ENCODE data around the gene HOXA7.

Gene HOXA7

GRCh38 chr7:27124902-27125689, 31.4 kb downstream of the HOXA7 start:
- H3K4me1 ChIP-seq (ENCODE audit: insufficient read depth, low read length), result no peaks in the 10 kb centered on the region
- no peak overlapping the region for H3K9ac ChIP-seq (ENCODE audit: low read depth, low read length)
- H3K27ac ChIP-seq (ENCODE audit: low read length), result no peak overlapping the region
- H3K27me3 ChIP-seq (ENCODE audit: insufficient read depth, low read length), result peaks cover 100% of the 10 kb centered on the region
- no peaks in the 10 kb centered on the region for H3K36me3 ChIP-seq (ENCODE audit: insufficient read depth, low read depth, low read length)
- no peak overlapping the region for H3K4me3 ChIP-seq (ENCODE audit: low read length)
- peaks cover 25% of the 10 kb centered on the region; the same call in 1 of the 2 replicates for H3K9me3 ChIP-seq (ENCODE audit: insufficient read depth, low read depth, low read length)

GRCh38 chr7:27124096-27124901, 32.2 kb downstream of the HOXA7 start:
- Histone ChIP-seq H3K4me1 (ENCODE audit: insufficient read depth, low read length) (no peaks in the 10 kb centered on the region), H3K4me3 (ENCODE audit: low read length) (no peak overlapping the region), H3K9ac (ENCODE audit: low read depth, low read length) (no peak overlapping the region), H3K27ac (ENCODE audit: low read length) (no peak overlapping the region), H3K27me3 (ENCODE audit: insufficient read depth, low read length) (peaks cover 100% of the 10 kb centered on the region), H3K36me3 (ENCODE audit: insufficient read depth, low read depth, low read length) (no peaks in the 10 kb centered on the region), H3K9me3 (ENCODE audit: insufficient read depth, low read depth, low read length) (peaks cover 22% of the 10 kb centered on the region; the same call in 1 of the 2 replicates)

- H3K4me3 ChIP-seq (ENCODE audit: low read length), result no peak overlapping the region
- H3K27me3 ChIP-seq (ENCODE audit: insufficient read depth, low read length), result peaks cover 100% of the 10 kb centered on the region
- H3K27ac ChIP-seq (ENCODE audit: low read length), result no peak overlapping the region
- H3K9me3 ChIP-seq (ENCODE audit: insufficient read depth, low read depth, low read length), result peaks cover 18% of the 10 kb centered on the region; the same call in 1 of the 2 replicates
- no peaks in the 10 kb centered on the region for H3K36me3 ChIP-seq (ENCODE audit: insufficient read depth, low read depth, low read length)
- no peak overlapping the region for H3K9ac ChIP-seq (ENCODE audit: low read depth, low read length)
- H3K4me1 ChIP-seq (ENCODE audit: insufficient read depth, low read length), result no peaks in the 10 kb centered on the region
Measured at GRCh38 chr7:27123477-27124053, 32.9 kb downstream of the HOXA7 start.

- Histone ChIP-seq H3K9ac (ENCODE audit: low read depth, low read length) (no peak overlapping the region), H3K27ac (ENCODE audit: low read length) (no peak overlapping the region), H3K36me3 (ENCODE audit: insufficient read depth, low read depth, low read length) (no peaks in the 10 kb centered on the region), H3K4me1 (ENCODE audit: insufficient read depth, low read length) (no peaks in the 10 kb centered on the region), H3K9me3 (ENCODE audit: insufficient read depth, low read depth, low read length) (peaks cover 18% of the 10 kb centered on the region; the same call in 1 of the 2 replicates), H3K27me3 (ENCODE audit: insufficient read depth, low read length) (peaks cover 100% of the 10 kb centered on the region), H3K4me3 (ENCODE audit: low read length) (no peak overlapping the region)
Measured at GRCh38 chr7:27123007-27123476, 33.4 kb downstream of the HOXA7 start.

GRCh38 chr7:27122077-27122910, 34.2 kb downstream of the HOXA7 start:
- peaks cover 18% of the 10 kb centered on the region; the same call in 1 of the 2 replicates for H3K9me3 ChIP-seq (ENCODE audit: insufficient read depth, low read depth, low read length)
- no peaks in the 10 kb centered on the region for H3K36me3 ChIP-seq (ENCODE audit: insufficient read depth, low read depth, low read length)
- no peak overlapping the region for H3K4me3 ChIP-seq (ENCODE audit: low read length)
- no peaks in the 10 kb centered on the region for H3K4me1 ChIP-seq (ENCODE audit: insufficient read depth, low read length)
- H3K27ac ChIP-seq (ENCODE audit: low read length), result no peak overlapping the region
- peaks cover 100% of the 10 kb centered on the region for H3K27me3 ChIP-seq (ENCODE audit: insufficient read depth, low read length)
- no peak overlapping the region for H3K9ac ChIP-seq (ENCODE audit: low read depth, low read length)

GRCh38 chr7:27121684-27122076, 34.8 kb downstream of the HOXA7 start:
- Histone ChIP-seq H3K36me3 (ENCODE audit: insufficient read depth, low read depth, low read length) (no peaks in the 10 kb centered on the region), H3K9ac (ENCODE audit: low read depth, low read length) (no peak overlapping the region), H3K9me3 (ENCODE audit: insufficient read depth, low read depth, low read length) (peaks cover 18% of the 10 kb centered on the region; the same call in 1 of the 2 replicates), H3K4me1 (ENCODE audit: insufficient read depth, low read length) (no peaks in the 10 kb centered on the region), H3K27ac (ENCODE audit: low read length) (no peak overlapping the region), H3K4me3 (ENCODE audit: low read length) (no peak overlapping the region), H3K27me3 (ENCODE audit: insufficient read depth, low read length) (peaks cover 100% of the 10 kb centered on the region)

- Histone ChIP-seq H3K9ac (ENCODE audit: low read depth, low read length) (no peak overlapping the region), H3K27me3 (ENCODE audit: insufficient read depth, low read length) (peaks cover 100% of the 10 kb centered on the region), H3K4me1 (ENCODE audit: insufficient read depth, low read length) (no peaks in the 10 kb centered on the region), H3K36me3 (ENCODE audit: insufficient read depth, low read depth, low read length) (no peaks in the 10 kb centered on the region), H3K4me3 (ENCODE audit: low read length) (no peak overlapping the region), H3K27ac (ENCODE audit: low read length) (no peak overlapping the region), H3K9me3 (ENCODE audit: insufficient read depth, low read depth, low read length) (peaks cover 11% of the 10 kb centered on the region; the same call in 1 of the 2 replicates)
Measured at GRCh38 chr7:27119412-27119911, 37.0 kb downstream of the HOXA7 start.

- Histone ChIP-seq H3K36me3 (ENCODE audit: insufficient read depth, low read depth, low read length) (no peaks in the 10 kb centered on the region), H3K27ac (ENCODE audit: low read length) (no peak overlapping the region), H3K4me3 (ENCODE audit: low read length) (no peak overlapping the region), H3K27me3 (ENCODE audit: insufficient read depth, low read length) (peaks cover 98% of the 10 kb centered on the region), H3K4me1 (ENCODE audit: insufficient read depth, low read length) (no peaks in the 10 kb centered on the region), H3K9ac (ENCODE audit: low read depth, low read length) (no peak overlapping the region), H3K9me3 (ENCODE audit: insufficient read depth, low read depth, low read length) (peaks cover 3% of the 10 kb centered on the region; the same call in 1 of the 2 replicates)
Measured at GRCh38 chr7:27118580-27118979, 37.9 kb downstream of the HOXA7 start.

- Histone ChIP-seq H3K9ac (ENCODE audit: low read depth, low read length) (no peak overlapping the region), H3K9me3 (ENCODE audit: insufficient read depth, low read depth, low read length) (no peaks in the 10 kb centered on the region; the same call in 1 of the 2 replicates), H3K4me3 (ENCODE audit: low read length) (no peak overlapping the region), H3K27me3 (ENCODE audit: insufficient read depth, low read length) (peaks cover 98% of the 10 kb centered on the region), H3K36me3 (ENCODE audit: insufficient read depth, low read depth, low read length) (no peaks in the 10 kb centered on the region), H3K4me1 (ENCODE audit: insufficient read depth, low read length) (no peaks in the 10 kb centered on the region), H3K27ac (ENCODE audit: low read length) (no peak overlapping the region)
Measured at GRCh38 chr7:27117887-27118491, 38.5 kb downstream of the HOXA7 start.

- Histone ChIP-seq H3K27me3 (ENCODE audit: insufficient read depth, low read length) (peaks cover 98% of the 10 kb centered on the region), H3K9me3 (ENCODE audit: insufficient read depth, low read depth, low read length) (no peaks in the 10 kb centered on the region; the same call in 1 of the 2 replicates), H3K27ac (ENCODE audit: low read length) (no peak overlapping the region), H3K4me1 (ENCODE audit: insufficient read depth, low read length) (no peaks in the 10 kb centered on the region), H3K36me3 (ENCODE audit: insufficient read depth, low read depth, low read length) (no peaks in the 10 kb centered on the region), H3K9ac (ENCODE audit: low read depth, low read length) (no peak overlapping the region), H3K4me3 (ENCODE audit: low read length) (no peak overlapping the region)
Measured at GRCh38 chr7:27116962-27117886, 39.3 kb downstream of the HOXA7 start.
